Measurements from ENCODE around the gene ZKSCAN3.
A peak's percentile ranks its signal among the peaks of the same experiment; 100 is the strongest.
"Not testable (repeated sequence)": the region's sequence is repeated elsewhere in the genome, so short reads cannot be mapped to it uniquely, and the experiment has no call there.

The ZKSCAN3 gene

DNA sequence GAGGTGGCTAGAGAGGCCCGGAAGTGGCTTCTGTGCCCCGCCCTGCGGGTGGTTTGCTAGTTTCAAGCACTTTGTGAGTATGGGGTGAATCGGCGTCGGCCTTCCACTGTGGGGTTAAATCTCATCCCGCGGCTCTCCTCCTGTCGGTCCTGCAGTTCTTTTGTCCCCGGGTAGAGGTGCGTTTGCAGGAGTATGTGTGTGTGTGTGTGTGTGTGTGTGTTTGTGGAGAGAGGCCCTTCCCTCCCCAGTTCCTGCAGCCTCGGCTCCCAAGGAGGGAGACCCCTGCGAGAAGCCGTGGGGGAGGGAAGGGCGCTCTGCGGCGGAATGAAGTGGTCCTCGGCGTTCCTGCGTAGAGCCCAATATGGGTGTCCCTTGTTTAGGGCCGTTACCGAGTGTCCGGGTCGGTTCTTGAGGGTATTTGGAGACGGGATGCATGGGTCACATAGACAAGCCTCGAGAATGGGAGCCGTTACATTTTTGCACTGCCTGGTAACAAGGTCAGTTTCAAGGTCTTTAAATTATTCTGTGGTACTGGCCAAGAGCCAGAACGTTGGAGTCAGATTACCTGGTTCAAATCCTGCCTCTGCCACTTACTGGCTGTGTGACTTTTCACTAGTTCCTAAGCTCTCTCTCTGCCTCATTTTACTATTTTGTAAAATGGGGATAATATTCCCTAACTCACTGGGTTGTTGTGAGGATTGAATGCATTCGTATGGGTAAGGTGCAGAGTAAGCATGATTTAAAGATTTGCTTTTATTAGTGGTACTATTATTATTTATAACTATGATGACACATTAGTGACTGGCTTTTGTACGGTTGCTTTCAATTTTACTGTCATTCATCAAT, at the start of gene ZKSCAN3:
Gene ZKSCAN3 (plus strand): TSS at position 56 of the 846 bp plus-strand sequence. CDS start 9,640 bp downstream, outside the sequence.
- peak in 1 of 2 donors; percentile 79 for DNase-seq (ENCODE audit: low read depth in 2 of 2)

DNA sequence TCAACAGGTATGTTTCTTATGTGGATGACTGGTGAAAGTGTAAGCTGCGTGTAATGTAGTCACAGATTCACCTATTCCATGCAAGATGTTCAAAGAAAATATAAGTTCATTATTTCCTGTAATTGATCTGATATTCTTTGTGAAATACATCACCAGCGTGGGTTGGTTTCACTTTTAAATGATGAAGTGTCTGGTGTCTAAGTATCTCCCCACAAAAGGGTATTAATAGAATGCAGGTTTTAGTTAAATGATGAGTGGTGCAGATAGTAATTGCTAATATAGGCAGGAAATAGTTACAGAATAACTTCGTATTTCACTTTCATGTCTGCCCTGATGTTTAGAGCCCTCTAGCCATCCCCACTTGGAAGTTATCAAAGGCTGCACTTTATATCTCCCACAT, 46.2 kb upstream of the ZKSCAN3 start:
- no peak for DNase-seq (ENCODE audit: low read depth in 2 of 2)

DNA sequence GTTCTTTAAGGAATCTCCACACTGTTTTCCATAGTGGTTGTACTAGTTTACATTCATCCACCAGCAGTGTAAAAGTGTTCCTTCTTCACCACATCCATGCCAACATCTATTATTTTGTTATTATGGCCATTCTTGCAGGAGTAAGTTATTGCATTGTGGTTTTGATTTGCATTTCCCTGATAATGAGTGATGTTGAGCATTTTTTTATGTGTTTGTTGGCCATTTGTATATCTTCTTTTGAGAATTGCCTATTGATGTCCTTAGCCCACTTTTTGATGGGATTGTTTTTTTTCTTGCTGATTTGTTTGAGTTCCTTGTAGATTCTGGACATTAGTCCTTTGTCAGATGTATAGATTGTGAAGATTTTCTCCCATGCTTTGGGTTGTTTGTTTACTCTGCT, 43.4 kb upstream of the ZKSCAN3 start:
- not testable (repeated sequence) for DNase-seq (ENCODE audit: low read depth in 2 of 2)

DNA sequence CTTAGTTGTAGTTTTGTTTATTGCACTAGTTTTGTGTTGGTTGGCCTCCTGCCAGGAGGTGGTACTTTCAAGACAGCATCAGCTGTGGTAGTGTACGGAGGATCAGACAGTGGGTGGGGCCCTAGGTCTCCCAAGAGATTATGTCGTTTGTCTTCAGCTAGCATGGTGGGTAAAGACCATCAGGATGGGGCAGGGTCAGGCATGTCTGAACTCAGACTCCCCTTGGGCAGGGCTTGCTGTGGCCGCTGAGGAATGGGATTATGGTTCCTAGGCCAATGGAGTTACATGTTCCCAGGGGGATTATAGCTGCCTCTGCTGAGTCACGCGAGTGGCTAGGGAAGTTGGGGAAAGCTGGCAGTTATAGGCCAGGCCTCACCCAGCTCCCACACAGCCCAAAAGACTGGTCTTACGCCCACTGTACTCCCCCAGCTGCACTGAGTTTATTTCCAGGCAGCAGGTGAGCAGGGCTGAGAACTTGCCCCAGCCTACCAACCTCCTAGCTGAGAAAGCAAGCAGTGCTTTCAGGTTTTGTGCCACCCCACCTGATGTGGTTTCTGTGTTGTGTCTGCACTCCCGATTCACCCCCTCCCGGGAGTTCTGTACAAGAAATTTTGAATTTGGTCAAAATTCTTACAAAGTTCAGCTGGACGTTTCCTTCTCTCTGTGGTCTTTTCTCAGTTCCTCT, 38.5 kb upstream of the ZKSCAN3 start:
- no peak for DNase-seq (ENCODE audit: low read depth in 2 of 2)

DNA sequence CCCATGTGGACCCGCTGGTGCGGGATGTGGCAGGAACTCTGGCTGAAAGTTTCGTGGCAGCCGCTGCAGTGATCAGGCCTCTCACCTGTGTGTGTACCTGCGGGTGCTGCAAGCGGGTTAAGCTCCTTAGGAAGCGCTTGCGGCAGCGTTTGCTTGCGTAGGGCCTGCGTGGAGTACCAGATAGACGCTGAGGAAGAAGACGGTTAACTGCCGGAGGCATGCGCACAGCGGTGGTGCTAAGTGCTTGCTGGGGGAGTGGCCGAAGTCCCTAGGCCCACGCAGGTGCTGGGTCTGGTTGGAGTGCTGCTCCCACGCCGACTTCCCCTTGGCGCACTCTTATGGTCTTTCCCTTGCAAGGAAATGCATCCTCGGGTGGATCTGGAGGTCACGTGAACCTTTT, 36.8 kb upstream of the ZKSCAN3 start:
- no peak for DNase-seq (ENCODE audit: low read depth in 2 of 2)

DNA sequence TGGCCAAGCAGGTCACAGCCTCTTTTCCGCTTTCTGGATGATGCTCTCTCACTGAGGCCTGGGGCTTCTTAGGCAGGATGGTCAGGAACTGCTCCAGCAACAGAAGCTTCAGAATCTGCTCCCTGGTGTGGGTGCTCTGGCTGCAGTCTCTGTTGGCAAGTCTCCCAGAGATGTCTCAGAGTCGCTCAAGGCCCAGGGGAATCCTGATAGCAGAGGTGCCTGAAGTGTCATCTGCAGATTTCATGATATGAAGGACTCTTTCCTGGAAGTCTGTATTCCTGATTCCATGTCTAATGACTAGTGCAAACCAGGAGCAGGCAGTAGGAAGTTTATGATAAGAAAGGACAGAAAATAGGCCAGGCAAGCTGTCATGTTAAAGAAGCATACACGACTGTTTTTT, 34.1 kb upstream of the ZKSCAN3 start:
- DNase-seq (ENCODE audit: low read depth in 2 of 2) = no peak

DNA sequence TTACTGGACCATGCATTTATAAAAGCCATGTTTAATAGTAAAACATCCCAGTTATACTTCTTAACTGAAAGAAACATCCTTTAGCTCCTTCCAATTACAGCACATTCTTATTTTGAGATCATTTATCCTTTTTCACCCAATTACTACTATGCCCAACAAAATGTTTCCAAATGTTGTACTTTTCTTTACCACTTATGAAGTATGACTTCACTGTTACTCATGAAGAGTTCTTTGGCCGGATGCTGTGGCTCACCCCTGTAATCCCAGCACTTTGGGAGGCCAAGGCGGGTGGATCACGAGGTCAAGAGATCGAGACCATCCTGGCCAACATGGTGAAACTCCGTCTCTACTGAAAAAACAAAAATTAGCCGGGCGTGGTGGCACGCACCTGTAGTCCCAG, 31.9 kb upstream of the ZKSCAN3 start:
- DNase-seq (ENCODE audit: low read depth in 2 of 2) = not testable (repeated sequence)

DNA sequence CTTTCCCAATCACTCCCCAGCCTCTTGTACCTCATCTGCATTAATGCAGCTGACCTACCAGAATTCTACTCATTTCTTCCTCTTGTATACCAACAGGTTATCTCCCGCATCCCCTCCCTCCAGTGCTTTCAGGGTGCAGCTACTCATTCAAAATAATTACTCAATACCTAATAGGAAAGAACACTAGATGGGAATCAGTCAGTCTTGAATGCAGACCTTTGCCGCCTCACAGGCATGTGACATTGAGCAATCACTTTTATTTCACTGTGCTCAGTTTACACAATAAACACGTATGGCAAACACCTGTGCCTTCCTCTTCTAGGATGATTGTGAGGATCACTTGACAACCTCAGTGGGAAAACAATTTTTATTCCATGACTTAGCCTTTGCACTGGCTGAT, 27.1 kb upstream of the ZKSCAN3 start:
- no peak for DNase-seq (ENCODE audit: low read depth in 2 of 2)

DNA sequence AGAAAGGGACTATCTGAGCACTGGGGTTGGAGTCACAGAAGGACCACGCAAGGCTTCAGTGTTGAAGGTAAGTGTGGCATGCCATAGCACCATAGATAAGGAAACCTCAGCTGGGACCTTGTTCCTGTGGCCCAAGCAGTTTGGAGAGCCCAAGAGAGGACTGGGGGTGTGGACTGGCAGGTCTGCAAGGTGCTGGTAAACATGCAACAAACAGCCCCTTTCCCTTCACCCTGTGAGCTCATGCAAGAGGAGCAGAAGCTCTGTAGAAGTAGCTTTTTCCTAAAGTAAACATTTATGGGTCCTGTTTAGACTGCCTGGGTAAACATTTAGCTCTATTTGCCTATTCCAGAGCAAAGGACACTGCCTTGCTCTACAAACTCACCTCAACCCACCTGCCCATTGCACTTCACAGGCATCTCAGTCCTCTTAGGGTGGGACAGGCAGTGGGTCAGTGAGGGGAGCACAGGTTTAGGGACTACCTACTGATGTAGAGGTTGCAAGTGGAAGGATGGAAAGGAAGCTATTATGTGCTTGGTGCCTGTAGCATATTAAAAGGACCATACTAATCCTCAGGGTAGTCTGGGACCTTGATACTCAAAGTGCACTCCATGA, 25.8 kb upstream of the ZKSCAN3 start:
- DNase-seq (ENCODE audit: low read depth in 2 of 2) = no peak

DNA sequence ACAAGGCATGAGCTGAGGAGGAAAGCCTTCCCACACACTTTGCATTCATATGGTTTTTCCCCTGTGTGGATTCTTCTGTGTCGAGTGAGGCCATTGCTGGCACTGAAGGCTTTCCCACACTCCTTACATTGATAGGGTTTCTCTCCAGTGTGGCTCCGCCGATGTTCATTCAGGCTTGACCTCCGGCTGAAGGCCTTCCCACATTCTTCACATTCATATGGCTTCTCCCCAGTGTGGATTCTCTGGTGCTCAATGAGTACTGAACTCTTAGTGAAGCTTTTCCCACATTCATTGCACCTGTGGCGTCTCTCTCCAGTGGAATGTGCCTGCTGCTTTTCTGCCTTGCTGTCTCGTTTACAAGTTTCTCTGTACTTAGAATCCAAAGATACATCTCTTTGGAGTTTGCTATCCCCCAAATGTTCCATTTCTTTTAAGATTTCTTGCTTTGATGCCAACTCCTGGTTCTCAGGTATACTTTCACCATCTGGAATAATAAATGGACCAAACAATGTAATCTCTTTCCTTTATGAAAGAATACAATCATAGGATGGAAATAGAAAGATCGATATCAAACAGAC, 23.3 kb upstream of the ZKSCAN3 start:
- DNase-seq (ENCODE audit: low read depth in 2 of 2) = no peak

DNA sequence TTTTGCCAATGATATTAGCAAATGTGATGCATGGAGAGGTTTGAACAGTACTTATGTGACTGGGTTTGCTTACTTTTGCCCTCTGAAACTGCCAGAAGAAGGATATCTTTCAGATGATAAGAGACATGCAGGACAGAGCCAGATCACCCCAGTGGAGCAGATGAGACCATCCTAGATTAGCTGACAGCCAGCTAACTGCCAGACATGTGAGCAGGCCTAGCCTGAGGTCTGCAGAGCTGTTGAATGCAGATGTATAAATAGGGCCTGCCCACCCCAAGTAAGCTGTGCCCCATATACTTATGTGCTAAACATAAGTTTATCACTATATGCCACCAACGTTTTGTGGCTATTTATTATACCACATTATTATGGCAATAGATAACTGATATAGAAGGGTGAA, 19.7 kb upstream of the ZKSCAN3 start:
- DNase-seq (ENCODE audit: low read depth in 2 of 2) = no peak

DNA sequence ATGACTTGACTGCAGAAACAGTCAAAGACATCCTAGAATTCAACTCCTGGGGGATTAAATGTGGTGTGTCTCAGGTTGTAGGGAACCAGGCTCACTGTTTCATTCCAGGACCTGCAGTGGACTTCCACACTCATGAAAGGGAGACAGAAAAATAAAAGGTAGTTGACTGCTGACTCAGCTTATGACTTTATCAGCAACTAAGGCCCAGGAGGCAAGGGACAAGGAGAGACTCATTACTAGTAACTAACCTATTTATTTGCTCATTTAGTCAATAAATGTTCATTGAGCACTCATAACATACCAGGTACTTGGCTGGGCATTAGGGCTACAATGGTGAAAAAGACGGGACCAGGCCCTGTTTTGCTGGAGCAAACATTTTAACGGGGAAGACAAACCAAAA, 16.7 kb upstream of the ZKSCAN3 start:
- no peak for DNase-seq (ENCODE audit: low read depth in 2 of 2)

DNA sequence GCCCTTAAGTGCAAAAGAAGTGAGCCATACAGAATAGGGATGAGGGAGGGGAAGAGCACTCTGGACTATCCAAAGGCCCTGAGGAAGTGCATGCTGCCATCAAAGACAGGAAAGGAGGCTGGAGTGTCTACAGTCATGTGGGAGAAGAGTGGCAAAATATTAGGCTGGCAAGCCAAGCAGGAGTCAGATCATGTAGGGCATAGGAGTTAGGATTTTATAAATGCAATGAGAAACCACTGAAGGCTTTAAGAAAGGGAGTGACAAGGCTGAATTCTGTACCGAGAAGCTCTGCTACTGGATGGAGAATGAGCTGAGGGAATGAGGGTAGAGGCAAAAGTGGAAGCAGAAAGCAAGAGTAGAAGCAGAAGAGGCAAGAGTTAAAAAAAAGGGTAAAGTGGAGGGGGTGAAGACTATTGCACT, 16.1 kb upstream of the ZKSCAN3 start:
- DNase-seq (ENCODE audit: low read depth in 2 of 2) = no peak

DNA sequence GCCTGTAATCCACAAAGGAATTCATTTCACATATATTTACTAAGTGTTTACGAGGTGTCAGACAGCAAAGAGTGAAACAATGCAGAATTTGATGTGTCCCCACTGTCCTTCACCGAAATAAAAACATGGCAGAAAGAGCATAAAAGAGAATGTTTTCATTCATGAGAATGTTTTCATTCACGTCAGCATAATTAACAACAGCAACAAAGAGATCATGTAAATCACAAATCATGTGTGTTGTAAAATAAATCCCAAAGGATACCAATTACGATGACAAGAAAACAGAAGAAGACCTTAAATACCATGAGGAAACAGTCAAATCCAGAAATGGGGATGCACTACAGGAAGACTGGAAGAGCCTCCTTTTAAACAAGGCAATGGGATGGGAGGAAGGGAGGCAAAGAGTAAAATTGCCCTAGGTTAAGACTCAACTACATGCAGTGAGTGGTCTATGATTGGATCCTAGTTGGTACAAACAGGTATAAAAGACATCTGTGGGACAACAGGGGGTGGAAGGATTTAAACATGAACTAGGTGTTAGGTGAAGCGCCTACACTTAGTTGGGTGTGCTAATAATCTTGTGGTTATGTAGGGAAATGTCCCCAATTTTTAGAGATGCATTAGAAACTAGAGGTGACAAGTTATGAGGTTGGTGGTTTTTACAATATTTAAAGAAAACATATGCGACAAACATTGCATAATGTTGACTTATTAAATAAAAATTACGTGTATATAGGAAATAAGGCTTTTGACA, 15.3 kb upstream of the ZKSCAN3 start:
- DNase-seq (ENCODE audit: low read depth in 2 of 2) = no peak

DNA sequence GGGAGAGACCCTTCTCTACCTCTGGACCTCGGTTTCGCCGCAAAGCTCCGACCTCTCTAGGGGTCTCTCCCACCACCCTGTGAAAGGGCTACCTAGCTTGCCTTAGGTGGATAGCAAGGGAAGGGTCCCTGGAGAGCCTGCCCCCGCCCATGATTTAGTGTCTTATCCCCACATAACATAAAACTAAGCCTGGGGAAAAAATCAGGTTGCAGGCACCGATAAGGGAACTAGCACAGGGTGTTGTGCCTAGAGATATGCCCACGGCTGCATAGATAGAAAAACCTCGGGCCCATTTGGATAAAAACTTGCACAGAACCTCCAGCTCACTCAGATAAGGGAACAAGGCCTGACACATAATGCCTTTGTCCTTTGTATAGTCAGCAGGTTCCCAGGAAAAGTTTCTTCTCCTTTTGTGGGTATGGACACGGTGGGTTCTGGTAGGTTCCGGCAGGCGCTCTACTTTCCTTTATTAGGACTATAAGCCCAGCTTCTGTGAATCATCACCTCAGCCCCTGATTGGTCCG, 14.6 kb upstream of the ZKSCAN3 start:
- DNase-seq (ENCODE audit: low read depth in 2 of 2) = no peak

DNA sequence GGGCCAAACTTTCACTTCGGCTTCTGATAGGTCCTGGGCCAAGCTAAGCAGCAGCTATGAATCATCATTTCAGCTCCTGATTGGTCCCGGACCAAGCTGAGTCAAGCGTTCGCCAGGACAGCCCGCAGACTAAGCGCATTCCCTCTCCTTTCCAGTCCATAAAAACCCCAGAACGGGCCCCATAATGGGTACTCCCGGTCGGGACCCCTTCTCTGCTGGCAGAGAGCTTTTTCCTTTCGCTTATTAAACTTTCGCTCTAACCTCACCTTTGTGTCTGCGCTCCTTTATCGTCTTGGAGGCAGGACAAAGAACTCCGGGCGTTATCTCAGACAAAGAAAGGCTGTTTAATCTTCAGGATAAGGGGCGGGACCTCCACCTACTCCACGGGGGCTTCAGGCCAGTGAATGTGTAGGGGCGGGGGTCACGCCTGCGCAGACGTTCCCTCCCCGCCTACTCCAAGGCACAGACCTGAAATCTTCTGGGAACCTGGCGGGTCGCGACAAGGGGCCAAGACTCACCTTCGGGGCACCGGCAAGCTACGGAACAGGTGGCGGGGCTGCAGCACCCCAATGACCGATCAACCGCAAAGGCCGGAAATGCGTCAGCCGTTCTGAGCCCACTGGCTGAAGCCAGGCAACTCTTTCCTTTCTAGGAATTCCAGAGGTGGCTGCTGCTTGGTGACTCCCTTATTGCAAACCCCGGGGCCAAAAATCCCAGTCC, 14.0 kb upstream of the ZKSCAN3 start, which contains the start of gene ZSCAN31:
Gene ZSCAN31 (minus strand): TSS at position 585 of the 720 bp plus-strand sequence. CDS start 6,465 bp downstream, outside the sequence.
- DNase-seq (ENCODE audit: low read depth in 2 of 2) = peak; percentile 64 to 68

DNA sequence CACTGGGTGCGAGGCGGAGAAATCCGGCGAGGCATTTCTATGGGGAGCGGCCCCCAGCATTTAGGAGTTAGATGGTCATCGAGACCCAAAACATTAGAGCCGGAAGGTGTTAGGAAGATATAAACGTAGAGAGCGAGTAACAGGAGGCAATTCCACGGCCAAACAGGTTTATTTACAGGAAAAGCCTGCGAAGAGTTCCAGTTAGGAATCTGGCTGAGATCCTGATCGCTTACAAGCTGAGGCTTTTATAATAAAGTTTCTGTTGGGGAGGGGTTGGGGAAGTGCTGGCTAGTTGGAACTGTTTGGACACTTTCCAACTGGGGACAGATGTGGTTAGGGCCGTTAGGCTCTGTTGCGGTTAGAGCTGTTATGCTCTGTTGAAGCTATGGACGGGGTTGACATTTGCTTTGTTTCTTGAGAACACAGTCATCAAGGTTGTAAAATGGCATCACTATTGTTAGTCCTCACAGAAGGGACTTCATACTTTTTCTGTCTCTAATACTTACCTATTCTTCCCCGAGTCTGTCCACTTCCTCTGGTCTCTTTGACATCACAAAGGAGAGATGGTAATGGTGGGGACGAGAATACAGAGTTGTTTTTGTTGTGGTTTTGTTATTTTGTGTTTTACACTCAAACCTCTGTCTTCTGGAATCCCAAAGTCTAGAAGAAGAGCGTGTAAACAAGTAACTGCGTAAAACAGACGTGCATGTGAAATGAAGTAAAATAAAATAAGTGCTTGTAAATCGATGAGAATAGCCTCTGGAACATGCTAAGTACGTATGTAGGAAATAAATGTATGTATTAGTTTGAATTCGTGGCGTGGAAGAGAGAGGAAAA, 13.2 kb upstream of the ZKSCAN3 start:
- no peak for DNase-seq (ENCODE audit: low read depth in 2 of 2)

DNA sequence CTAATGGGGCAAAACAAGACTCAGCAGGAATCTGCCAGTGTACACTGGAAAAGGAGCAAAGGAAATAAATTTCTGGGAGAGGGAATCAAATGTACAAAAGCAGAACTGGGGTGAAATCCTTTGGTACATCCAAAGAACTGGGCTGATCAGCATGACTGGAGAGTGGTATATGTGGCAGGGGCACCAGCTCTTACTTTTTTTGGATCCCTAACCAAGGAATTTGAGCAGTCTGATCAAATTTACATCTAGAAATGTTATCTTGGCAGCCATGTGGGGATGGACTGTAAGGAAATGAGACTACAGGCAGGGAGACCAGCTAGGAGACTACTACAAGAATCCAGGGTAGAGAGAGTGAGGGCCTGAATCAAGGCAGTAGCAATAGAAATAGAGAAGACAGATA, 12.6 kb upstream of the ZKSCAN3 start:
- DNase-seq (ENCODE audit: low read depth in 2 of 2) = no peak

DNA sequence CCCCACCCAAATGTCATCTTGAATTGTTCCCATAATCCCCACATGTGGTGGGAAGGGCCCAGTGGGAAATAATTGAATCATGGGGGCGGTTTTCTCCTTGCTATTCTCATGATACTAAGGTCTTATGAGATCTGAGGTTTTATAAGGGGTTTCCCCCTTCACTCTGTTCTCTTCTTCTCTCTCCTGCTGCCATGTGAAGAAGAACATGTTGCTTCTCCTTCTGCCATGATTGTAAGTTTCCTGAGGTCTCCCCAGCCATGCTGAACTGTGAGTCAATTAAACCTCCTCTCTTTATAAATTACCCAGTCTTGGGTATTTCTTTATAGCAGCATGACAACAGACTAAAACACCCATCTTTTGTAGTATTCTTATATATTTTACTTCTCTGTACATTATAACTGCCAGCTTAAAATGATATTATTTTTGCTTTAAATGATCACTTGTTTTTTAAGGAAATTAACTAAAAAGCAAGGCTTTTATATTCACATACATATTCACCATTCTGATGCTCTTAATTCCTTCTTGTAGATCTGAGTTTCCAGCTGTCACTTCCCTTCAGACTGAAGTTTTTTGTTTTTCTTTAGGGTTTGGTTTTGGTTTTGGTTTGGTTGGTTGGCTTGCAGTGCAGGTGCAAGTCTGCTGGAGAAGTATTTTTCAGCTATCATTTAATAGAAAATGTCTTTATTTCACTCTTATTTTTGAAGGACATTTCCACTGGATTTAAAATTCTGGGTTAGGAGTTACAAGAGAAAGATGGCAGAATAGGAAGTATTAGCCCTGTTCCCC, 9.2 kb upstream of the ZKSCAN3 start:
- no peak for DNase-seq (ENCODE audit: low read depth in 2 of 2)
